ENCODE measurements around the gene PPP1R2.
A peak's percentile ranks its signal among the peaks of the same experiment; 100 is the strongest.
"Not testable (repeated sequence)": the region's sequence is repeated elsewhere in the genome, so short reads cannot be mapped to it uniquely, and the experiment has no call there.

Gene PPP1R2

DNA sequence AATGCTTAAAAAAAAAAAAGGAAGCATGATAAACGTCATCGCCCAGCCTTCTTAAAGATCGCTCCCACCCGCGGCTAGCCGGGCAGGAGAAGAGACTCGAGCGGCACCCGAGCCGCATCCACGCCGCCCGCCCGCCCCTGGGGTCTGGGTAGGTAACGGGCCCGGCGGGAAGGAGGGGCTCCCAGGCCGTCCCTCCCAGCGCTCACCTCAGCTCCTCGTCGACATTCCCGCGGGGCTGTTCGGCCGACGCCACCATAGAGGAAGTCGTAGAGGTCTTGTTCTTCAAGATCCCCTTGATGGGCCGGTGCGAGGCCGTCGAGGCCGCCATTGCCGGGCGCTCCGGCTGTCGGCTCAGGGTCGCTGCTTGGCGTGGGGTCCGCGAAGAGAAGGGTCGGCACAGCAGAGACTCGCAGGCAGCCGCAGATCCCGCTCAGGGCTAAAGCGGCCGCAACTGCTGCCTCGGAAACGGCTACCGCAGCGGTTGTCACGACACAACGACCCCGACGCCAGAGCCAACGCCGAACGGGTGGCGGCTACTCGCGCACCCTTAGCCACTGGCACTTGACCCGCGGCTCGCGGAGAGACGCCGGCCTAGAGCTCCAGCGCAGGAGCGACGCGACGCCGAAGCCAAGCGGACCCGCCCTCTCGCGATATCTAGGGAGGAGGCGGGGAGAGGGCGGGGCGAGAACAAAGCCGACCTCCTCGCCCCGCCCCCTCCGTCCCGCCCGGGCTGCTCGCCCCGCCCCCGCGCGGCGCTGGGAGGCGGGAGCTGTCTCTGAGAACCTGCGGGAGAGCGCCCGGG lies at the start of gene PPP1R2:
Gene PPP1R2, minus strand, starts transcription at position 628 of the 802 bp plus-strand sequence. Its CDS starts 300 bp downstream, at position 328.
- peak; percentile 79 to 89 for DNase-seq

DNA sequence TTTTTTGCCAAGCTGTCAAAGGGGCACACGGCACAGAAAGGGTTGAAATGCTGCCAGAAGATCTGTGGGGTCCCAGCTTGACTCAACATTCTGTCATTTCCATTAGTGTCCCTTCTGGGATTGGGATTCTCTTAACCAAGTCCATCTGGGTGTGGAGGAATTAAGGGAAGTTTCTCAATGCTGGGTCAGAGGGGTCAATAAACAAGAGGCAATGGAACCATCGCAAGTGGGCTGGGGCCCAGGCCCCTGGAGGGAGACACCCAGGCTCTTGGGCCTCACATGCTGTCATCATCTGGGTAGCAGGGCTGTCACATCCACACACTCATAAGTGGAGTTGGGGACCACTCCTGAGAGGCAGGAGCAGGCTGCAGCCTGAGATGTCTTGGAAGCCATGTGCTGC lies 48.7 kb upstream of the PPP1R2 start:
- DNase-seq, result no peak

DNA sequence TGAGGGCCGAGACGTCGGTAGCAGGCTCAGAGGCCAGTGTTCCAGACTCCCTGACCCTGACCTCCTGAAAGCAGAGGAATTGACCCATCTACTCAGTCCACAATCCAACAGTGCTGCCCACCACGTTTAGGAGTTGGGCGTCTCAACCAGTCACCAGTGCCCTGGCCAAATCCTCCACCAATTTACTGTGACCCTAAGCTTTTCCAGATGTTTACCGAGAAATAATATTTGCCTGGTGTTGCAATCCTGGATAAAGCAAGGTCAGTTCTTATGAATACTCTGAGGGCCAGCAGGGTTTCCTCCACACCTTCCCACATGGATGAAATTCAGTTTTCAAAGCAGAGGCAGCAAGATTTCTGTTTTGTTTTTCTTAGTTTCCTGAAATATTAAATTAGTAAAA lies 48.1 kb upstream of the PPP1R2 start:
- DNase-seq, result no peak

DNA sequence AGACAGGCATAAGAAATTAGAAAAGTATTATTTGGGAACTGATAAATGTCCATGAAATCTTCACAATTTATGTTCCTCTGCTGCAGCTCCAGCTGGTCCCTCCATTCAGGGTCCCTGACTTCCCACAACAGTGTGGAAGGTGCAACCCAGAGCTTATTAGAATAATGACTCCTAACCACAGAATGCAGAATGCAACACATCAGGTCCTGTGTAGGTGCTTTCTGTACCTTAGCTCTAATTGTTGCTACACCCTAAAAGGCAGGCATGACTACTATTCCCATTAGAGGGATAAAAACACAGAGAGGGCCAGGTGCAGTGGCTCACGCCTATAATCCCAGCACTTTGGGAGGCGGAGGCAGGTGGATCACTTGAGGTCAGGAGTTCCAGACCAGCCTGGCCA lies 47.3 kb upstream of the PPP1R2 start:
- not testable (repeated sequence) for DNase-seq

DNA sequence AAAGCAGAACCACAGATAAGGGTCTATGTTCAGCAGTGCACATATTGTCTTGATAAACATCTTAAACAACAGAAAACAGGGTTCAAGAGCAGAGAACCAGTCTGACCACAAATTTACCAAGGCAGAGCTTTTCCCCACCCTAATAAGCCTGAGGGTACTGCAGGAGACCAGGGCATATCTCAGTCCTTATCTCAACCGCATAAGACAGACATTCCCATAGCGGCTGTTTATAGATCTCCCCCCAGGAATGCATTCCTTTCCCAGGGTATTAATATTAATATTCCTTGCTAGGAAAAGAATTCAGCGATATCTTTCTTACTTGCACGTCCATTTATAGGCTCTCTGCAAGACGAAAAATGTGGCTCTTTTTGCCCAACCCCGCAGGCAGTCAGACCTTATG lies 46.7 kb upstream of the PPP1R2 start:
- not testable (repeated sequence) for DNase-seq

DNA sequence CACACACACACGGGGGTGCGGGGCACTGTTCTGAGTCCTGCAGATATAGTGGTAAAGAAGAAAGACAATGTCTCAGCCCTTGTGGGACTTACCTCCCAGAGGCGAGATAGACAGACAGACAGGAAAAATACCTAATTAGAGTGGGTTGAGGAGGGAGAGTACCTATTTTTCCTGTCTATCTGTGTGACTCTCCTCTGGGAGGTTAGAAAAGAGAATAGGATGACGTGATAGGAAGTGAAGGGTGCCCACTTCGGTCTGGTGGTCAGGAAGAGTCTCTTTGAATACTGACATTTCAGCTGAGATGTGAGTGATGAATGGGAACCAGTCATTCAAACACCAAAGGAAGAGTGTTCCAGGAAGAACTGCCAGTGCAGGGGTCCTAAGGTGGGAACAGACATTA lies 44.7 kb upstream of the PPP1R2 start:
- no peak for DNase-seq

DNA sequence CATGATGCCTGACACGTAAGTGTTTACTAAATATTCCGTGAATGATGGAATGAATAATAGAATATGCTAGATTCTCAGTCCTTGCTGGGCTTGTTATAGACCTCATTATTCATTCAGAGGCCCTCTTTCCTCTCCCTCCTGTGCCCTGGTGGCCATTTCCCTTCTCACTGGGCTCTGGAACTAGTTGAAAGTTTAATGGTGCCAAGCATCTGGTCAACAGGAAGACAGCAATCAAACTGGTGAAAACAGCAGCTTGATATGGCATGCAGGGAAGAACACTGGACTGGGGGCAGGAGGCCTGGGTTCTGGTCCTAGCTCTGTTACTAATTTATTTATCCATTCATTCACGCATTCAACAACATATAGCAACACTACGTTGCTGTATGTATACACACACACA lies 44.3 kb upstream of the PPP1R2 start:
- DNase-seq, result no peak

DNA sequence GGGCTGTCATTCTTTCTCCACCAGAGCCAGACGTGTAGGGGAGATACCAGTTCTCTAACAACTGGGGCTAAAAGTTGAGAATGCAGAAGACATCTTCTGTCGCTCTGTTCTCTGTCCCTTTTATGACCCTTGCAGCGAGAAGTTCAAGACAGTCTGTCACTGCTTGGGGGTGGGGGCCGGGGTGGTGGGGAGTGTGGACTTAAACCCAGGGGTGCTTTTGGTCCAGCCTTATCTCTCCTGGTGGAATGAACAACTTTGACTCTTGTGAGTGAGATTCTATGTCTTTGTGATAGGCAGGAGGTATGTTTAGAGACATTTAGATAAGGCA lies 41.4 kb upstream of the PPP1R2 start:
- DNase-seq, result no peak

DNA sequence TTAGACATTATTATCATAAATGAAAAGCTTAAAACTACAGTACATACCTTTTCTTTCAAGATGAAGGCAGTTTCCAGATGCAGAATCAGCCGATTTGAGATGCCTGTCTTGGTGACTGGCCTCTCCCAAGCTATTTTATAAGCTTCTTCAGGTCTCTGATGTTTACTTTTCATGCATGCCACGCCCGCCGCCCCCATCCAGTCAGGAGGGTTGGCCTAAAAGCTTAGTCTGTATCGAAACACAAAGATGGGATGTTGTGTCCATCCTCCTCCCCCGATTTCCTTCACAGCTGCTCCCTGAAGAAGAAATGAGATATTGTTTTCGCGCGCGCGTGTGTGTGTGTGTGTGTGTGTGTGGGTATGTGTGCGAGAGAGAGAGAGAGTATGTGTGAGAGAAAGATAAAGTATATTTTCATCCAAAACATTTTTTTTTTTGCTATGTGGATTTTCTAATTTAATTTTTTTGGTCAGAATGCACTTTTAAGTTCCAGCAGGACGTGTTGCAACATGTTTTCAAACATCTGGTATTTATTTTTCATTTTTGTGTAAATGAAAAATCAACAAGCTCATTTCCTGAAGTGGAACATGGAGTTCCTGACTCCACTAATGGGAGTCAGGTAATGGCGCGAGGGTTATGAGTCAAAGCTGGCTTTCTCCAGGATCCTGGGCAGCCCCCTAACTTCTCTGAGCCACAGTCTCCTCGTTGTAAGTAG lies 40.9 kb upstream of the PPP1R2 start, which contains the start of gene APOD:
Gene APOD, minus strand, starts transcription at position 110 of the 712 bp plus-strand sequence. CDS start 4,479 bp downstream, outside the sequence.
- no peak for DNase-seq

DNA sequence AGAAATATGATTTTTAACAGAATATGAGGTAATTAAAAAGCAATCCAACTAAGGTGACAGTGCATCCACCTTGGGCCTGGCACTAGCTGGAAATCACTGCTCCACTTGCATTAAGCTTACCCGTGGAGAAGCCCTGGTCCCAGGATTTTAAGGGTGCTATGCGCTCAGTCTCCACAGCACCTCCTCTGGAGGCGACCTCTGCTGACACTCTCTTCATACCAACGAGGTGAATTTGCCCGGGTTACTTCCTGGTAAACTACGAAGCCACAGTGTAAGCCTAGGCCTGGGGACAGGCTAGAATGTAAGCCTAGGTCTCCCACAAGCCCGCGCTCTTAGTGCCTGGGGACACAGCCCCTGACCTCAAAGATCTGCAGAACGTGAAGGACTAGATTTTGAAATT lies 39.8 kb upstream of the PPP1R2 start:
- DNase-seq, result no peak

DNA sequence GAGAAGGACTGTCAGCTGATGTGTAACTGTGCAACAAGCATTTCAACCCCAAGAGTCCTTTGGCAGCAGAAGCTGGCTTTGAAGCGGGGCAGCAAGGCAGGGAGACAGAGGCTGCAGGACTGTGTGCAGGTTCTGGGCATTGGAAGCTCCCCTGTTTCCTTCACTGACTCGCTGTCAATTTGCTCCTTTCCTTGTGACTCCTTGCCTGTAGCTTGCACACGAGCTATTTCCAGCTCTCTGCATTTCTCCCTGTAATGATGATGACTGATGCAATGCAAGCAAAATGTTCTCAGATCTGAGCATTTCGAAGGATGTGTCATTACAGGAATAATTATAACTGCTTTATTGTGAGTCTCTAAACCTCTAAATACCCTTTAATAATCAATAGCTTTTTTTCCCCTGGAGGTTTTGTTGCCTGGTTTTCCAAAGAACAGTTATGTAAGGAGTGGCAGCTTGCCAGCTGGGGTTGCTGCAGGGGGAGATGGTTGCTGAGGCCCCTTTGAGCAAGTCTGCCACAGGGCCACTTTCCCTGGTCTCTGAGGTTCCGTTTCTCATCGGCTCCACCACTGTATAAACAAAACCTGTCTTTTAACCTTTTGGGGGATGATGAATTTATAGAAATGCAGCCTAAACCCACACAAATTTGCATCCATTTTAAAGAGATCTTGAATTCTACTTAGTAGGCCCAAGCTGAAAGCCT lies 37.8 kb upstream of the PPP1R2 start:
- DNase-seq, result no peak

DNA sequence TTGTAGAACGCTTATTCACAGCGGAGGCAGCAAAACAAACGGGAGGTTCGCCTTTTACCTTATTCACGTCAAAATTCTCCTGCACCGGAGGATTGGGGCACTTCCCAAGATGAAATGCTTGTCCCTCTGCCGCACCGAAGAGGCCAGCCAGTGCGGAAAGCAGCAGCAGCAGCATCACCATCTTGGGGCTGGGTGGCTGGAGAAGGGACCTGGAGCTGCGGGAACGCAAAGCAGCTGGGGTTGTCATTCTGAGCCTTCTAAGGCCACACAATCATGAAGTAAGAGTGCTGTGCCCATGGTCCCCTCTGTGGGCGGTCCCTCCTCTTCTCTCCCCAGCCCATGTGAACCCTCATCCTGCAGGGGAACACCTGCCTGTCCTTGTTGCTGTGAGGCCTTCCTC lies 36.2 kb upstream of the PPP1R2 start:
- DNase-seq, result no peak

DNA sequence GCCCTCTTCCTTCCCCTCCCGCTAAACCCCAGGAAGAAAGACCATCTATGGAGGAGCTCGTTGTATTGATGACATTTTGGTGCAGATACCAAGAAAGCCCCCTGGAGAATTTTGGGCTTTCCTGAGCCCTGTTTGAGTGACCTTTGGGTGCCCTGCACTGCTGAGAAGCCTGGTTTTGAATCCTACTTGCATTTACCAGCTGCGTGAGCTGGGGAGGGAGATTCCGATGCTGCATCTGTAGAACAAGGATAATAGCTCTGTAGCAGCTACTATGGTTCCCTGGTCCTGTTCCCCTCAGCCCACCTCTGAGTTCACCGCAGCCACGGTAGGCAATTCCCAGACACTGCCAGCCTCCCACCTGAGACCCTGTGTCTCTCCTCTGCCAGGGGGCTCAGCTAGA lies 35.4 kb upstream of the PPP1R2 start:
- no peak for DNase-seq

DNA sequence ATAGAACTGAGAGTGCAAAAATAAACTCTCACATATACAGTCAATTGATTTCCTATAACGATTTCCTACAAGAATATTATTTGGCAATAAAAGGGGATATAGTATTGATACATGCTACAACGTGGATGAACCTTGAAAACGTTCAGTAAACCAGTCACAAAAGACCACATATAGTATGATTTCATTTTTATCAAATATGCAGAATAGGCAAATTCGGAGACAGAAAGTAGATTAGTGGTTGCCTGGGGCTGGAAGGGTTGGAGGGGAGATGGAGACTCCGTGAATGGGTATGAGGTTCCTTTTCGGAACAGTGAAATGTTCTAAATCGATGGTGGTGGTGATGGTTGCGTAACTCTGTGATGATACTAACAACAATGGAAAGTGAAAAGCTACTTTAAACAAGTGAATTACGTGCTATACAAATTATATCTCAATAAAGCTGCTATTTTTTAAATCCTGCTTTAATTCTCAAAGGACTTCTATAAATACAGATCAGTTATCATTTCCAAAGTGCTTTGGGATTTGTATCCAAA lies 34.6 kb upstream of the PPP1R2 start:
- DNase-seq, result no peak

DNA sequence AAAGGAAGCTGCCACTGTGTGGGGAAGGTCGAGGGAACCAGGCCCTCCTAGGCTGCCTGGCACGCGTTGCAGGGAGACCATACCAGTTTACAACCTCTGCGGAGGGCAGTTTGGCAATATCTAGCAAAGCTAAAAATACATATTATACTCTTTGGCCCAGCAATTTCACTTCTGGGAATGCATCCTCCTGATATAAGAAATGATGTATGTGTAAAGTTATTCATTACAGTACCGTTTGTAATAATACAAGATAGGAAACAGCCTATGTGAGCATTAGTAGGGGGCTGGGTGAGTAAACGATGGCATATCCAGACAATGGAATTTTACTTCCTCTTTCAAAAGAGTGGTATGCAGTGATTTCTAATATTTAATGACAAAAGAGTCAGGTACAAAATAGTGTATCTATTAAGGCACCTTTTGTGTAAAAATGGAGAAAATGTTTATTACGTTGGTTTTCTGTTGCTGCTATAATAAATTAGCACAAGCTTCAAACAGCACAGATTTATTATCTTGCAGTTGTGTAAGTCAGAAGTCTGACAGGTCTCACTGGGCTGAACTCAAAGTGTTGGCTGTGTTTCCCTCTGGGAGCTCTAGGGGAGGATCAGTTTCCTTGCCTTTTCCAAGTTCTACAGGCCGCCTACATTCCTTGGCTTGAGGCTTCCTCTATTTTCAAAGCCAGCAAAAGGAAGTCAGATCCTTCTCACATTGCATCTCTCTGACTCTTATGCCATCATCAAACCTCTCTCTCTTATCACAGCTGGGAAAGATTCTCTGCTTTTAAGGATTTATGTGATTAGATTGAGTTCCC lies 31.6 kb upstream of the PPP1R2 start:
- no peak for DNase-seq

DNA sequence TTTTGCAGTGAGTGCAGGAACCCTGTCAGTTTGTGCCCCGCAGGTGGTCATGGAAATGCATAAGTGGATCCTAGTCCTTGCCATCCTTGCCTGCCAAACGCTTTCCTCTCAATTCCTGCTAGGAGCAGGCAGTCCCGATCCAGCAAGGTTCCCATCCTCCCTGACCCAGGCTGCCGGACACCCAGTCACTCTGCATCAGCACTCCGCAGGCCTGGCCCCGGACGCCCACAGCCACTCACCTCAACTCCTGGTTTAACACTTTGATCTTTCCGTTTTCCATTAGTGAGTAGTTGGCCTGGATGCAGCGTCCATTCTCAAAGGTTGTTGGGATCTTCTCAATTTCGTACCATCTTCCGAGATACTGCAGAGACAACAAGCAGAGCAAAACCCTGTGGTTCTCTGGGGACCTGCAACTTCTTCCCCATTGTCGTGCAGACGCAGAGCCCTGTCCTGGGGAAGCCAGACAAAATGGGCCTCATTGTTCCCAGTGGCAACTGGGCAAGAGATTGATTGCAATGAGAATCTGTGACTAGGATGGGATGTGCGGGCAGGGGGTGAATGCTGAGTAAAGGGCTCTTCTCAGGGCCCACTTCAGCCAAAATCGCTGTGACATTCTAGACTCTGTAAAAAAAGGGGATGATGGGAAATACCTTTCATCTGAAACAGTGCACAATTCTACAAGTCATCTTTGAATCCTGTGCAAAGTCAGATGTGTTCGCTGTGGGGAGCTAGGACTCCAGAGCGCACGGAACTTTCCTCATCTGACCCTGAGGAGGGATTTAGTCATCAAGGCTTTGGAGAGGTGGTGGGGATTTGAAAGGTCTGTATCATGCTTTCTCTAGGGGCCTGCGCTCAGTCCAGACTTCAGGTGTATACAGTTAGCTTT lies 30.7 kb upstream of the PPP1R2 start:
- DNase-seq, result no peak

DNA sequence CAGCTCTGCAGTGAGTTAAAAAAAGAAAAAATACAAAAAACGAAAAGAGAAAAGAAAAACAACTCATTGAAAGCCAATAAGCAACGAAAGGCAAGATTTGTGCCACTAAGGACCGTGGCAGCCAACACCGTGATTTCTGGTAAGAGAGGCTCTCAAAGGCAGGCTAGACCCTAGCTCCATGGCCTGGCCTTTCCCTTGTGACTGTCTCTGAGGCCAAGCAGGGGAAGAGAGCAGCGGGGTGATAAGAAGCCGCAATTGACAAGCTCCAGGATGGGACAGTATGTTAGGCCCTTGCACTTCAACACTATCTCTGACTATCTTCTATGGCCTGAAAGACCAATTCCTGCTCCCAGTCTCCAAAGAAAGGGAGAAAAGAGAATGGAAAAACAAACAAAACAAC lies 28.2 kb upstream of the PPP1R2 start:
- no peak for DNase-seq

DNA sequence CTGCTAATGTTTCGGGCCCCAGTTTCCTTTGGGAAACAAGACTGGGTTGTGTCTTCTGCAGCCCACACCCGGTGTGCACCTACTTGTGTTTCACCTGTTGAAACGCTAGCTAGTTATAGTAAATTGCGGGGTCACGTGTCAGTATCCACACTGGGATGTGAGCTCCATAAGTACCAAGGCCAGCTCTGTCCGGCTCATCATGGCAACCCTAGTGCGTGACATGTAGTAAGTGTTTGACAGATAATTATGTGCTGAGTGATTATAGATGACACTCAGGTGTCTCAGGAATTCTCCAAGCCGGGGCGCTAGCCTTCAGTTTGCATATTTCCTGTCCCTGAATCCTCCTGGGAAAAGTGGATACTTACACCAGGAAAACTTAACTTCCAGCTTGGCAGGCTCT lies 27.8 kb upstream of the PPP1R2 start:
- DNase-seq, result no peak

DNA sequence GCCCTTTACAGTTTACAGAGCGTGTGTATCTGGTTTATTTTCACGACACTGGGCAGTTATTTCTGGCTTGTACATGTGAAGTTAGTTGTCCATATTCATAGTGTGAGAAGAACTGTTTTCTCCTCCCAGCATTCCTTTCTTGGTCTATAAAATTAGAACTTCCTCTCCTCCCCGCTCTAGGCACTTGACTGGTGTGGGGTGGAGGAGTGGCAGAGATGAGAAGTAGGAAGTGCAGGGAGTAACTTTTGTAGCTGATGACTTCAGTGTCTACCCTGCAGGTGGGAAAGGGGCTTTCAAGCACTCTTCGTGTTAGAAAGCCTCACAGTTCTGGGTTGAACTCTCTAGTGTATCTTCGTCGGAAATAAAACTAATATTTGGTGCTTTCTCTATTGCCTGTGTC lies 27.2 kb upstream of the PPP1R2 start:
- DNase-seq, result no peak

DNA sequence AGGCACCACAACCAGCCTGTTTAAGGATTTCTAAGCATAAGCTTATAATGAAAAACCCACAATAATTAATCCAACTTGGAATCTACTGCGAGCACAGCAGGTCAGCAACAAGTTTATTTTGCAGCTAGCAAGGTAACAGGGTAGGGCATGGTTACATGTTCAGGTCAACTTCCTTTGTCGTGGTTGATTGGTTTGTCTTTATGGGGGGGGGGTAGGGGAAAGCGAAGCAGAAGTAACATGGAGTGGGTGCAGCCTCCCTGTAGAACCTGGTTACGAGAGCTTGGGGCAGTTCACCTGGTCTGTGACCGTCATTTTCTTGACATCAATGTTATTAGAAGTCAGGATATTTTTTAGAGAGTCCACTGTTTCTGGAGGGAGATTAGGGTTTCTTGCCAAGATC lies 25.5 kb upstream of the PPP1R2 start:
- DNase-seq, result no peak

DNA sequence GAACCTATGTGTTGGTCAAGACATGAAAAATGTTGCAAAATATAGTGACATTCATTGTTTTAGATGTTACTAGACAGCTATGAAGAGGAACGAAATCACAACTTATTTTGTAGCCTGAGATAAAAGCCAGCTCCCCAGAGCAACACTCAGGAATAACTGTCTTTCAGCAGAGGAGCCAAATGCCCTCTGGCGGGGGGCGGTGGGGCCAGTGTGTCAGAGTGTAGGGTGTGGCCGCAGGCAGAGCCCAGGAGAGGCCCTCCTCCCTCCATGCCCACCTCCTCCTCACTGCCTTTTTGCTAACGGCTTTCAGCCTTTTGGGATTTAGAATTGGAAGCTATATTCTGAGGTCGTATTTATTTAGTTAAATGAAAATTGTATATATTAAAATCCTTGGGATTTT lies 23.7 kb upstream of the PPP1R2 start:
- DNase-seq, result no peak

DNA sequence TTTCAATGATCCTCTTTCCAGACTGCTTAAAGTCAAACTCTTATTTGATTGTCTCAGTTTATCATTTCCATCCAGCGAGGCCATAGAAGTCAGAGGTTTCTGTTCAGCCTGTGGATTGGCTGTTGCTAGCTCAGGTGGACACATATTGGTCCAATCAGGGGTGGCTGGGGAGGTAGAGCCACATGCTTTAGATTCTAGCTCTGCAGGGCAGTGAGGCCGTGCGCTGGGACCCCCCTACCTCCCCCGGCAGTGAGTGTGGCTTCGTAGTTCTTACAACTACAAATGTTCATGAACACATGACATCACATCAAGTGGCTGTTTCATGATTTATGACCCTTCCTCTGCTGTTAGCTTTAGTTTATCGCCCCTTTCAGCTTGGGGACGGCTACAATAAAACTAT lies 22.6 kb upstream of the PPP1R2 start:
- DNase-seq, result no peak
